SU-DHL-6 (cell line): ENCODE data around the gene MTMR4.

Experiments
- H2AFZ ChIP-seq: fragments of 200-600 bp; sonication (generic); 2 replicates; pipeline ENCODE4 v1.6.1; 2014; ENCODE audit warnings: low read depth, mild to moderate bottlenecking, moderate library complexity, mixed read lengths, antibody characterized with exemption, low read length; ENCODE audit not compliant: severe bottlenecking
- H3F3A ChIP-seq: fragments of 200-600 bp; shearing (Covaris generic); 2 replicates; pipeline ENCODE4 v1.6.0; 2016; ENCODE audit warnings: antibody characterized with exemption, mild to moderate bottlenecking; ENCODE audit not compliant: insufficient read depth
- H3K27ac ChIP-seq: fragments of 200-600 bp; sonication (generic); 2 replicates; pipeline ENCODE4 v1.5.1; 2016; ENCODE audit warnings: low read depth, mild to moderate bottlenecking, low read length, moderate library complexity, mixed read lengths
- H3K27me3 ChIP-seq: fragments of 200-600 bp; sonication (generic), shearing (Covaris generic); 2 replicates; pipeline ENCODE4 v1.6.0; 2014; ENCODE audit warnings: mild to moderate bottlenecking, low read length
- H3K36me3 ChIP-seq: fragments of 200-600 bp; sonication (generic); 2 replicates; pipeline ENCODE4 v1.6.1; 2014; ENCODE audit warnings: mild to moderate bottlenecking, low read length, mixed read lengths
- H3K4me2 ChIP-seq: fragments of 300-600, 200-600 bp; shearing (Covaris generic), sonication (generic); 2 replicates; pipeline ENCODE4 v1.6.0; 2014; ENCODE audit warnings: low read length, low read depth, mild to moderate bottlenecking; ENCODE audit not compliant: poor library complexity, severe bottlenecking
- H3K4me3 ChIP-seq: fragments of 200-600 bp; sonication (generic); 2 replicates; pipeline ENCODE4 v1.5.1; 2014; ENCODE audit warnings: antibody characterized with exemption, low read length, mild to moderate bottlenecking, mixed read lengths; ENCODE audit not compliant: insufficient read depth, poor library complexity, severe bottlenecking
- H3K79me2 ChIP-seq: fragments of 200-600 bp; sonication (generic); 2 replicates; pipeline ENCODE4 v1.6.1; 2014; ENCODE audit warnings: mild to moderate bottlenecking, low read length, moderate library complexity; ENCODE audit not compliant: insufficient read depth
- H3K9ac ChIP-seq: fragments of 200-600 bp; sonication (generic); 2 replicates; pipeline ENCODE4 v1.7.0; 2014; ENCODE audit warnings: mild to moderate bottlenecking, low read length
- H3K9me2 ChIP-seq: fragments of 200-600 bp; sonication (generic); replicated peaks from 2 replicates; pipeline ENCODE4 v1.6.1; 2014; ENCODE audit warnings: low read length; ENCODE audit not compliant: insufficient read depth
- H3K9me3 ChIP-seq: fragments of 200-600 bp; sonication (generic); 2 replicates; pipeline ENCODE4 v1.6.1; 2014; ENCODE audit warnings: low read length, mixed read lengths; ENCODE audit not compliant: insufficient read depth
- H4K20me1 ChIP-seq: fragments of 200-600 bp; sonication (generic); 2 replicates; pipeline ENCODE4 v1.6.1; 2014; ENCODE audit warnings: low read depth, mild to moderate bottlenecking, antibody characterized with exemption, low read length, moderate library complexity, mixed read lengths
- CTCF ChIP-seq: fragments of 200-600 bp; sonication (generic); IDR thresholded peaks from one replicate; pipeline ENCODE4 v1.5.1; 2017; ENCODE audit warnings: antibody characterized with exemption, mild to moderate bottlenecking, low read length, moderate library complexity; ENCODE audit not compliant: insufficient read depth, poor library complexity, severe bottlenecking
- EZH2phosphoT487 ChIP-seq: fragments of 200-600 bp; sonication (generic), shearing (Covaris generic); conservative IDR thresholded peaks from 2 replicates; pipeline ENCODE4 v1.6.1; 2018; ENCODE audit warnings: mild to moderate bottlenecking, antibody characterized with exemption, low read length, moderate library complexity, mixed read lengths

The MTMR4 gene

DNA sequence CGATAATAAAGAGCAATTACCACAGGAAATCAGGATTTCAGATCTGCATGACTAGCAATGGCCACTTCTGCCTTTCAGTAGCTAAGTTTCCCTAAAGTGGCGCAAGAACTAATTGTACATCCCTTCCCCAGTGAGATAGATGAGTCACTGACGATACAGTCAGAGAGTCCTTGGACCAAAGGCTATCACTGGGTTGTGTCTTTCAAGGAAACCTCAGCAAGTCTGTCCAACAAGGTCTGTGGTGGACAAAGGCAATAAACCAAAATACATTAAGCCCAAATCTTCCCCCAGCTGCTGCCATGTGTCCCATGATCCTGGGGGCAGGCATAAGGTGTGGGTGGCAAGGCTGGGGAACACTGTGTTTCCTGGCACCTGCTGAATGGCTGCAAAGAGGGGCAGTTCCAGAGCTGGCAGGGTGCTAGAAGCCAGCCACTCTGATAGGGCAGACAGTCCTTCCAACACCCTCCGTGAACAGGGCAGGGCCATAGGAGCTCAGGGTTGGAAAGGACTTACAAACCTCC, 20.5 kb upstream of the MTMR4 start:
- H3K4me2 ChIP-seq: no peak overlapping the region
- no peaks in the 10 kb centered on the region for H3K9me2 ChIP-seq

GRCh38 chr17:58534331-58534730, 19.9 kb upstream of the MTMR4 start:
- H3K9ac ChIP-seq: no peak overlapping the region
- H3K36me3 ChIP-seq: no peaks in the 10 kb centered on the region
- no peaks in the 10 kb centered on the region for H3F3A ChIP-seq
- TF ChIP-seq EZH2phosphoT487 (no peak), CTCF (no peak)
- H3K4me3 ChIP-seq: no peak overlapping the region
- no peaks in the 10 kb centered on the region for H3K27me3 ChIP-seq
- no peaks in the 10 kb centered on the region for H3K9me3 ChIP-seq
- H3K4me2 ChIP-seq: no peak overlapping the region
- no peaks in the 10 kb centered on the region for H4K20me1 ChIP-seq
- no peak overlapping the region for H2AFZ ChIP-seq
- H3K79me2 ChIP-seq: no peaks in the 10 kb centered on the region
- no peaks in the 10 kb centered on the region for H3K9me2 ChIP-seq
- no peak overlapping the region for H3K27ac ChIP-seq

More for the DNA sequence above, 20.5 kb upstream of the MTMR4 start:
- Histone ChIP-seq H4K20me1 (no peaks in the 10 kb centered on the region), H3K79me2 (no peaks in the 10 kb centered on the region), H3K4me3 (no peak overlapping the region), H2AFZ (no peak overlapping the region), H3K27ac (no peak overlapping the region), H3K9ac (no peak overlapping the region), H3K36me3 (no peaks in the 10 kb centered on the region), H3K27me3 (no peaks in the 10 kb centered on the region), H3K9me3 (no peaks in the 10 kb centered on the region), H3F3A (no peaks in the 10 kb centered on the region)
- no peak for TF ChIP-seq CTCF
- TF ChIP-seq EZH2phosphoT487: no peak

DNA sequence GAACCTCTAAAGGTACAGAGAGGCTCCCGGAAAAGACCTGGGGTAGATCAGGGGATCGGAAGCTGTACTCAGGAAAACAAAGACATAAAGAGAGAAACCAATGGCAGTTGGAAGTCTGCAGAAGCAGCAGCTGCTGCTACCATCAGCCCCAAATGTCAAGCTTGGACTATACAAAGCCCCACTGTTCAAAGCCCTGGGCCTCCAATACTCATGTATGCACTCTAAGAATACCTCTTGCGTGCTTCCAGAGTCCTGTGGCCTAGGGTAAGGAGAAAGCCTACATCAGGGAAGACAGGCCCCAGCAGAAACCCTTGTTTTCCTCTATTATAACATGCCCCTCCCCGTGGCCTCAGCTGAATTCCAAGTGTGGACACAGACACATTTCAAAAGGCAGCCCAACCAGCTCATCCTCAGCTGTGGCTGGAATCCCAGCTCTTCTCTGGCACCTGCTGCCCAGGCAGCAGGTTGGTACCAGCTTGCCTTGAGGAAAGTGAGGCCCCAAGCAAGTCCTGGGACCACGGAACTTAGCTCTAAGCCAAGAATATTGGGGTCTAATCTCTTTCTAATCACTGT, 19.3 kb upstream of the MTMR4 start:
- H3F3A ChIP-seq: no peaks in the 10 kb centered on the region
- no peak for TF ChIP-seq CTCF
- TF ChIP-seq EZH2phosphoT487: no peak
- H2AFZ ChIP-seq: no peak overlapping the region
- H3K79me2 ChIP-seq: no peaks in the 10 kb centered on the region
- H3K9me2 ChIP-seq: no peaks in the 10 kb centered on the region
- H3K27me3 ChIP-seq: no peaks in the 10 kb centered on the region
- no peaks in the 10 kb centered on the region for H3K9me3 ChIP-seq
- no peaks in the 10 kb centered on the region for H4K20me1 ChIP-seq
- H3K9ac ChIP-seq: no peak overlapping the region
- H3K4me2 ChIP-seq: no peak overlapping the region
- H3K27ac ChIP-seq: no peak overlapping the region
- H3K36me3 ChIP-seq: no peaks in the 10 kb centered on the region
- H3K4me3 ChIP-seq: no peak overlapping the region
